OCI-LY1 (cell line): ENCODE results near the gene PHLDA2.

Source experiments
- H2AFZ ChIP-seq: fragments of 200-600 bp; sonication (generic), shearing (Covaris generic); 2 replicates; pipeline ENCODE4 v1.6.0; 2014; ENCODE audit warnings: antibody characterized with exemption, mild to moderate bottlenecking, low read length
- H3F3A ChIP-seq: fragments of 200-600 bp; sonication (generic), shearing (Covaris generic); 2 replicates; pipeline ENCODE4 v1.6.0; 2014; ENCODE audit warnings: mild to moderate bottlenecking, antibody characterized with exemption, low read length, moderate library complexity; ENCODE audit not compliant: insufficient read depth
- H3K27ac ChIP-seq: fragments of 200-600 bp; sonication (generic); 2 replicates; pipeline ENCODE4 v1.5.1; 2014; ENCODE audit warnings: low read length, mixed run types, mild to moderate bottlenecking, low read depth; ENCODE audit not compliant: poor library complexity, severe bottlenecking
- H3K27me3 ChIP-seq: fragments of 200-600 bp; sonication (generic); 2 replicates; pipeline ENCODE4 v1.6.0; 2014; ENCODE audit warnings: antibody characterized with exemption, mild to moderate bottlenecking, low read length, moderate library complexity; ENCODE audit not compliant: insufficient read depth
- H3K36me3 ChIP-seq: fragments of 200-600 bp; sonication (generic); 2 replicates; pipeline ENCODE4 v1.6.1; 2014; ENCODE audit warnings: mild to moderate bottlenecking, antibody characterized with exemption, low read length, moderate library complexity, mixed read lengths; ENCODE audit not compliant: insufficient read depth
- H3K4me1 ChIP-seq: fragments of 200-600 bp; sonication (generic); 2 replicates; pipeline ENCODE4 v1.5.1; 2014; ENCODE audit warnings: mild to moderate bottlenecking, low read length, moderate library complexity; ENCODE audit not compliant: insufficient read depth, severe bottlenecking
- H3K4me2 ChIP-seq: fragments of 200-600 bp; sonication (generic), shearing (Covaris generic); 2 replicates; pipeline ENCODE4 v1.6.1; 2014; ENCODE audit warnings: low read length
- H3K4me3 ChIP-seq: fragments of 200-600 bp; sonication (generic); 2 replicates; pipeline ENCODE4 v1.5.1; 2014; ENCODE audit warnings: low read length, low read depth, mild to moderate bottlenecking, mixed read lengths; ENCODE audit not compliant: poor library complexity, severe bottlenecking
- H3K79me2 ChIP-seq: fragments of 200-600 bp; shearing (Covaris generic); 2 replicates; pipeline ENCODE4 v1.6.1; 2016; ENCODE audit warnings: mixed run types, low read length, mixed read lengths; ENCODE audit not compliant: insufficient read depth
- H3K9ac ChIP-seq: fragments of 200-600 bp; sonication (generic), shearing (Covaris generic); 2 replicates; pipeline ENCODE4 v1.6.1; 2014; ENCODE audit warnings: mild to moderate bottlenecking, low read length, mixed read lengths
- H3K9me2 ChIP-seq: fragments of 200-600 bp; sonication (generic), shearing (Covaris generic); 2 replicates; pipeline ENCODE4 v1.6.1; 2014; ENCODE audit warnings: low read depth, mild to moderate bottlenecking, low read length, mixed read lengths
- H3K9me3 ChIP-seq: fragments of 200-600 bp; shearing (Covaris generic); 2 replicates; pipeline ENCODE4 v1.6.1; 2014; ENCODE audit warnings: low read length, mixed read lengths
- H4K20me1 ChIP-seq: fragments of 200-600 bp; sonication (generic), shearing (Covaris generic); 2 replicates; pipeline ENCODE4 v1.6.0; 2016; ENCODE audit warnings: mild to moderate bottlenecking, low read length; ENCODE audit not compliant: insufficient read depth
- CTCF ChIP-seq: fragments of 200-600 bp; sonication (generic), shearing (Covaris generic); IDR thresholded peaks from 2 replicates; pipeline ENCODE4 v1.5.1; 2017; ENCODE audit warnings: mild to moderate bottlenecking, antibody characterized with exemption, low read length, moderate library complexity, mixed read lengths
- EZH2 ChIP-seq: fragments of 200-600 bp; sonication (generic), shearing (Covaris generic); IDR thresholded peaks from 2 replicates; pipeline ENCODE4 v1.8.0; 2017; ENCODE audit warnings: borderline replicate concordance, mixed run types, mild to moderate bottlenecking, antibody characterized with exemption, low read length, moderate library complexity, mixed read lengths

The PHLDA2 gene

GRCh38 chr11:2951231-2952110 lies 22.3 kb upstream of the PHLDA2 start:
- peaks cover 100% of the 10 kb centered on the region for H3K36me3 ChIP-seq
- H3K79me2 ChIP-seq: no peaks in the 10 kb centered on the region
- H3K9me2 ChIP-seq: no peaks in the 10 kb centered on the region
- H3K27me3 ChIP-seq: no peaks in the 10 kb centered on the region
- H3K4me1 ChIP-seq: no peaks in the 10 kb centered on the region
- no peak overlapping the region for H3K9ac ChIP-seq
- H3K27ac ChIP-seq: no peak overlapping the region
- no peaks in the 10 kb centered on the region for H4K20me1 ChIP-seq
- no peaks in the 10 kb centered on the region for H3F3A ChIP-seq
- no peak overlapping the region for H3K4me2 ChIP-seq
- H3K9me3 ChIP-seq: no peaks in the 10 kb centered on the region
- TF ChIP-seq EZH2: no peak
- no peak overlapping the region for H2AFZ ChIP-seq
- H3K4me3 ChIP-seq: no peak overlapping the region

GRCh38 chr11:2950825-2951224 lies 21.6 kb upstream of the PHLDA2 start:
- no peak overlapping the region for H3K27ac ChIP-seq
- no peak overlapping the region for H3K4me2 ChIP-seq
- H3K79me2 ChIP-seq: no peaks in the 10 kb centered on the region
- no peaks in the 10 kb centered on the region for H3K4me1 ChIP-seq
- peaks cover 100% of the 10 kb centered on the region for H3K36me3 ChIP-seq
- H3K9me2 ChIP-seq: no peaks in the 10 kb centered on the region
- no peak for TF ChIP-seq EZH2
- no peak for TF ChIP-seq CTCF
- H3K9ac ChIP-seq: no peak overlapping the region
- H2AFZ ChIP-seq: no peak overlapping the region
- H3K4me3 ChIP-seq: no peak overlapping the region
- H3K9me3 ChIP-seq: no peaks in the 10 kb centered on the region
- H3F3A ChIP-seq: no peaks in the 10 kb centered on the region
- H3K27me3 ChIP-seq: no peaks in the 10 kb centered on the region
- no peaks in the 10 kb centered on the region for H4K20me1 ChIP-seq

- TF ChIP-seq EZH2 (no peak), CTCF (no peak)
- H2AFZ ChIP-seq: no peak overlapping the region
- H3K9me2 ChIP-seq: no peaks in the 10 kb centered on the region
- H3K27ac ChIP-seq: no peak overlapping the region
- H3K4me3 ChIP-seq: no peak overlapping the region
- no peaks in the 10 kb centered on the region for H3K4me1 ChIP-seq
- H3K27me3 ChIP-seq: no peaks in the 10 kb centered on the region
- peaks cover 100% of the 10 kb centered on the region for H3K36me3 ChIP-seq
- no peak overlapping the region for H3K4me2 ChIP-seq
- no peaks in the 10 kb centered on the region for H3K79me2 ChIP-seq
- no peak overlapping the region for H3K9ac ChIP-seq
- no peaks in the 10 kb centered on the region for H4K20me1 ChIP-seq
- H3F3A ChIP-seq: no peaks in the 10 kb centered on the region
- no peaks in the 10 kb centered on the region for H3K9me3 ChIP-seq
These were observed 20.7 kb upstream of the PHLDA2 start for GRCh38 chr11:2949920-2950319.
